Measurements from ENCODE around the gene LUC7L3.
"Not testable (repeated sequence)": the region's sequence is repeated elsewhere in the genome, so short reads cannot be mapped to it uniquely, and the experiment has no call there.

The LUC7L3 gene

GRCh38 chr17:50719144-50719923 is at the start of gene LUC7L3:
TSS of gene LUC7L3 (plus strand) at chr17:50719603. CDS start at chr17:50719733, 130 bp downstream.
- DNase-seq: peak; percentile 95

- DNase-seq: no peak
Observed at GRCh38 chr17:50672071-50672470, 47.3 kb upstream of the LUC7L3 start.

GRCh38 chr17:50672831-50673551 is 46.4 kb upstream of the LUC7L3 start:
- no peak for DNase-seq

DNA sequence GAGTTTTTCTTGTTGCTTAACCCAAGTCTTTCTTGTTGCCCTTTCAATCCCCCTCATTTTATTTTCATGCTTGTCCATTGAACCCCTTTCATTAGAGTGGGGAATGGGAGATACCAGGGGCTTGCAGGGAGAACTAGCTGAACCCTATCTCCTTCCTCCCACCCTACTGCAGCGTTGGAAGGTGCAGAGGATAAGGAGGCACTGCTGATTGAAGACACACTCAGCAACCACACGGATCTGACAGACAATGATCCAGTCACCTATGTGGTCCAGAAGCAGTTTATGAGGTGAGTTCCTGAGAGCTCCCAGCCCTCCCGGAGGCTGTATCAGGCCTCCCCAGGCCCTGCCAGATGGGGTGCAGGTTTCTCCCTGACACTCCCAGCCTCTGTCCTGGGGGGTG is 44.2 kb upstream of the LUC7L3 start:
- no peak for DNase-seq

- no peak for DNase-seq
Observed at GRCh38 chr17:50675627-50676026, 43.8 kb upstream of the LUC7L3 start.

DNA sequence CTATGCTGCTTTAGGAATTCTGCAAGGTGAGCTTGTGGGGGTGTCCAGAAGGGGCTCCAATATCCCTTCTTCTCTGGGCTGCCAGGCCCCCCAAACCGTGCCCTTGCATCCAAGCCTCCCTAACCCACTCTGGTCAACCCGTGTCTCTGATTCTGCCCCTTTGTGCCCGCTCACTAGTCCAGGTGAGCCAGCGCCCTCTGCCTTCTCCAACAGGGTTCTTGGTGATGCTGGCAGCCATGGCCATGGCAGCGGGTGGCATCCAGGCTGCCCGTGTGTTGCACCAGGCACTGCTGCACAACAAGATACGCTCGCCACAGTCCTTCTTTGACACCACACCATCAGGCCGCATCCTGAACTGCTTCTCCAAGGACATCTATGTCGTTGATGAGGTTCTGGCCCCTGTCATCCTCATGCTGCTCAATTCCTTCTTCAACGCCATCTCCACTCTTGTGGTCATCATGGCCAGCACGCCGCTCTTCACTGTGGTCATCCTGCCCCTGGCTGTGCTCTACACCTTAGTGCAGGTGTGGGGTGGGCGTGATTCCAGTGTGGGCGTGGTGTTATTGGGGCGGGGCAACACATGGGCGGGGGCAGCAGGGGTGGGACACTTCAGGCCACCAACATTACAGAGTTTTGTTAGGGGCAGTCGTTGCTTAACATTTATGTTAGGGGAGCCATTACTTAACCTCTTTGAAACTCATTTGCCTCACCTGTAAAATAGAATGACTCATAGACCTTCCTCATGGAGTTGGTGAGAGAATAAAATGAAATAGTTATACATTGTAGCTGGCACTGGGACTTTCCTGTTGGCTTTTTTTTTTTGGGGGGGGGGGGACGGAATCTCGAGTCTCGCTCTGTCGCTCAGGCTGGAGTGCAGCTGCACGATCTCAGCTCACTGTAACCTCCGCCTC is 43.1 kb upstream of the LUC7L3 start:
- DNase-seq: no peak

DNA sequence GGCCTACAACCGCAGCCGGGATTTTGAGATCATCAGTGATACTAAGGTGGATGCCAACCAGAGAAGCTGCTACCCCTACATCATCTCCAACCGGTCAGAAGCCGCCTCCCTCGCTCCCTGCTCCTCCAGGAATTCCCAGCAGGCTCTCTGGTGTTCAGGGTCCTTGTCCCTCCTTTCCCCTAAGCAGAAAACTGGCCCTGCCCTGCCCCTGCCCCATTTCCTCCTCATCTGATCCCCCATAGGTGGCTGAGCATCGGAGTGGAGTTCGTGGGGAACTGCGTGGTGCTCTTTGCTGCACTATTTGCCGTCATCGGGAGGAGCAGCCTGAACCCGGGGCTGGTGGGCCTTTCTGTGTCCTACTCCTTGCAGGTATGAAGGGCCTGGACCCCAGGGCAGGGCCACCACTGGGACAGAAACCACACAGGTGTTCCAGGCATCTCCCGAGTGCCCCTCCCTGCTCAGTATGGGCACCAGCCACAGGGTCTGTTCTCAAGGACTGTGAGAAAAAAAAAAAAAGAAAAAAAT is 41.5 kb upstream of the LUC7L3 start:
- no peak for DNase-seq

- no peak for DNase-seq
Observed at GRCh38 chr17:50679008-50679544, 40.3 kb upstream of the LUC7L3 start.

GRCh38 chr17:50680126-50680525 is 39.3 kb upstream of the LUC7L3 start:
- DNase-seq: no peak

GRCh38 chr17:50680543-50681262 is 38.7 kb upstream of the LUC7L3 start:
- not testable (repeated sequence) for DNase-seq

- DNase-seq: no peak
Observed at GRCh38 chr17:50681263-50682200, 37.9 kb upstream of the LUC7L3 start.

- DNase-seq: no peak
Observed at GRCh38 chr17:50682441-50682840, 37.0 kb upstream of the LUC7L3 start.

- no peak for DNase-seq
Observed at GRCh38 chr17:50682938-50683337, 36.5 kb upstream of the LUC7L3 start.

- no peak for DNase-seq
Observed at GRCh38 chr17:50683434-50684287, 35.7 kb upstream of the LUC7L3 start.

DNA sequence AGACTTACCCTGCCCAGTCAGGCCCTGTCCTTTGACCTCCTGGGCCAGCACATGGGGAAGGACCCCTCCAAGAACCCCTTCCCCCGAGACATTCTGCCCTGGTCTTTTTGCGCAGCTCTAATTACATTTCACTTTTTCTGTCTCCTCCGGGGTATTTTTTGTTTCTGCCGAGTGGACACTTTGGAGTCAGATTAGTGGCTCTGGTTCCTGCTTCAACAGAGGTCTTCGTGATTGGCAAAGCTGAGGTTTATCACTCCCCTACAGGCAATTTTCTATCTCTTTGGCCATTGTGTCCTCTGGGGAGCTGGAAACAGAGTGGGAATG is 35.2 kb upstream of the LUC7L3 start:
- DNase-seq: no peak

GRCh38 chr17:50684612-50685333 is 34.6 kb upstream of the LUC7L3 start:
- DNase-seq: no peak

DNA sequence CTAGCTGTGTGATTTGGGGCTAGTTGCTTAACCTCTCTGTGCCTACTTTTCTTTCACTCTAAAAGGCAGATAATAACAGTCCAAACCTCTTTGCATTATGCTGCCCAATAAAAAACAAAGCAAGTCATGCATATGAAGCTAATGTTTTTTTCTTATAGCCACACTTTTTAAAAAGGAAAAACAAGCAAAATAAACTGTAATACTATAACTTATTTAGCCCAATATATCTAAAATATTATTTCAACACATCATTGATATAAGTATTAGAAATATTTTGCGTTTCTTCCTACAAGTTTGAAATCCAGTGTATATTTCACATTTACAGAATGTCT is 34.1 kb upstream of the LUC7L3 start:
- DNase-seq: no peak

GRCh38 chr17:50685691-50686493 is 33.5 kb upstream of the LUC7L3 start:
- no peak for DNase-seq

Measured in T1000 (cell line).